ENCODE data around the gene TIMM17A. TPM values are rescaled to one million over a fixed set of nuclear protein-coding genes. Genes with fewer than 3 reads are reported as not detected.
A peak's percentile ranks its signal among the peaks of the same experiment; 100 is the strongest.

TIMM17A gene
- total and polyA plus RNA-seq, 2 donors from 2014 or later = 40.8 to 73.2 TPM

GRCh38 chr1:201946224-201946908 lies 8.9 kb upstream of the TIMM17A start, which contains the start of gene LMOD1:
Gene LMOD1, minus strand, starts transcription at chr1:201946548. Its CDS starts 208 bp downstream, at chr1:201946340.
- Histone ChIP-seq H3K4me3 (ENCODE audit: low read length in 3 of 3) (peak within 1 kb of the TSS; percentile 33 to 71 (median 55)), H3K27ac (ENCODE audit: low read depth in 2 of 2, low read length in 2 of 2) (peak within 1 kb of the TSS; percentile 40 to 76), H3K36me3 (ENCODE audit: control insufficient read depth in 2 of 3, insufficient read depth in 3 of 3, low read length in 3 of 3) (no peaks in the 10 kb centered on the region), H3K4me1 (ENCODE audit: control insufficient read depth in 2 of 3, insufficient read depth in 2 of 3, low read depth in 1 of 3, low read length in 3 of 3) (peaks cover 0 to 10% (median 9%) of the 10 kb centered on the region in 3 donors), H3K9ac (ENCODE audit: low read length in 3 of 3) (peak within 1 kb of the TSS; percentile 0 to 62 (median 10)), H3K27me3 (ENCODE audit: control insufficient read depth, insufficient read depth, low read length) (no peaks in the 10 kb centered on the region), H3K9me3 (ENCODE audit: control insufficient read depth in 2 of 3, insufficient read depth in 1 of 3, low read length in 3 of 3) (no peaks in the 10 kb centered on the region)
- FAIRE-seq (peak; percentile 62), DNase-seq (peak; percentile 93 to 98 (median 97))
- intact Hi-C loops (cut with DNase I) = no loop called here
- no peak for TF ChIP-seq CTCF (IDR thresholded peaks at IDR 0.05; ENCODE audit: borderline replicate concordance, extremely low read depth, insufficient read depth)

- H3K4me1 ChIP-seq (ENCODE audit: control insufficient read depth in 2 of 3, insufficient read depth in 2 of 3, low read depth in 1 of 3, low read length in 3 of 3) = peaks cover 0 to 10% (median 4%) of the 10 kb centered on the region in 3 donors
- H3K36me3 ChIP-seq (ENCODE audit: control insufficient read depth in 2 of 3, insufficient read depth in 3 of 3, low read length in 3 of 3) = no peaks in the 10 kb centered on the region
- no peaks in the 10 kb centered on the region for H3K9me3 ChIP-seq (ENCODE audit: control insufficient read depth in 2 of 3, insufficient read depth in 1 of 3, low read length in 3 of 3)
- no peak overlapping the region for H3K4me3 ChIP-seq (ENCODE audit: low read length in 3 of 3)
- intact Hi-C loops (cut with DNase I) = no loop called here
- FAIRE-seq (no peak), DNase-seq (no peak)
- no peak overlapping the region for H3K9ac ChIP-seq (ENCODE audit: low read length in 3 of 3)
- peak overlapping the region in 1 of 2 donors; percentile 13 for H3K27ac ChIP-seq (ENCODE audit: low read depth in 2 of 2, low read length in 2 of 2)
- no peak for TF ChIP-seq CTCF (IDR thresholded peaks at IDR 0.05; ENCODE audit: borderline replicate concordance, extremely low read depth, insufficient read depth)
- H3K27me3 ChIP-seq (ENCODE audit: control insufficient read depth, insufficient read depth, low read length) = no peaks in the 10 kb centered on the region
Observed at GRCh38 chr1:201947697-201948008, 7.7 kb upstream of the TIMM17A start.

GRCh38 chr1:201949491-201949890 lies 5.8 kb upstream of the TIMM17A start:
- no peak for TF ChIP-seq CTCF (IDR thresholded peaks at IDR 0.05; ENCODE audit: borderline replicate concordance, extremely low read depth, insufficient read depth)
- H3K9me3 ChIP-seq (ENCODE audit: control insufficient read depth in 2 of 3, insufficient read depth in 1 of 3, low read length in 3 of 3) = no peaks in the 10 kb centered on the region
- no peak overlapping the region for H3K9ac ChIP-seq (ENCODE audit: low read length in 3 of 3)
- H3K36me3 ChIP-seq (ENCODE audit: control insufficient read depth in 2 of 3, insufficient read depth in 3 of 3, low read length in 3 of 3) = no peaks in the 10 kb centered on the region
- H3K4me1 ChIP-seq (ENCODE audit: control insufficient read depth in 2 of 3, insufficient read depth in 2 of 3, low read depth in 1 of 3, low read length in 3 of 3) = peaks cover 0 to 10% (median 4%) of the 10 kb centered on the region in 3 donors
- no peak overlapping the region for H3K27ac ChIP-seq (ENCODE audit: low read depth in 2 of 2, low read length in 2 of 2)
- H3K27me3 ChIP-seq (ENCODE audit: control insufficient read depth, insufficient read depth, low read length) = no peaks in the 10 kb centered on the region
- FAIRE-seq = no peak
- DNase-seq = no peak
- intact Hi-C loops (cut with DNase I) = no loop called here
- H3K4me3 ChIP-seq (ENCODE audit: low read length in 3 of 3) = no peak overlapping the region

Measured in kidney (tissue), 14 donors.